Stimulated activated CD8-positive, alpha-beta memory T cell treated with anti-CD3 and anti-CD28 coated beads, Interleukin-15, amount 100 ng/mL, for 1 hour (primary cell): Measurements from ENCODE around the gene ABLIM1.
A peak's percentile ranks its signal among the peaks of the same experiment; 100 is the strongest.

Experiments used
- DNase-seq: peaks from one replicate; pipeline ENCODE4 v3.0.0-alpha.2; 2020; ENCODE audit warnings: low read depth

ABLIM1 gene

DNA sequence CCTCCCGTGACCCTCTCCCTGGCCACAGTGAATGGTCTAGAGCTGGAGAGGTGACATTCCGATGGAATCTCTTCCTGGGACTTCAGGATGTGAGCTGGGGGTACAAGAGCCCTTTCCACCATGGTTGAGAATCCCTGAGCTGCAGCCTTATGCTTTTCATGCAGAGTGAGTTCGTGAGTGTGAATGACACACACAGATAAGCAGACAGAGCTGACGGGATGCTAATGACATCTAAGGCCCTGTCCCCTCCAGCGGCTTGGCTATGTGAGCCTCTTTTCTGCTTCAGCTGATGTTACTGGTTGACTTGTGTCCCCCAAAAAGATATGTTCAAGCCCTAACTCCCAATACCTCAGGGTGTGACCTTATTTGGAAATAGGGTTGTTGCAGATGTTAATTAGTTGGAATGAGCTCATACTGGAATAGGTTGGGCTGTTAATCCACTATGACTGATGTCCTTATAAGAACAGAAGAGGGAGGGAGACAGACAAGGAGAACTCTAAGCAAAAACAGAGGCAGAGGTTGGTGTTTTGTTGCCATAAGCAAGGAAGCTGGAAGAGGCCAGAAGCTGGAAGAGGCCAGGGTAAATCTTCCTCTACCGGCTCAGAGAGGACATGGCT lies 142.7 kb downstream of the ABLIM1 start:
- DNase-seq = no peak

DNA sequence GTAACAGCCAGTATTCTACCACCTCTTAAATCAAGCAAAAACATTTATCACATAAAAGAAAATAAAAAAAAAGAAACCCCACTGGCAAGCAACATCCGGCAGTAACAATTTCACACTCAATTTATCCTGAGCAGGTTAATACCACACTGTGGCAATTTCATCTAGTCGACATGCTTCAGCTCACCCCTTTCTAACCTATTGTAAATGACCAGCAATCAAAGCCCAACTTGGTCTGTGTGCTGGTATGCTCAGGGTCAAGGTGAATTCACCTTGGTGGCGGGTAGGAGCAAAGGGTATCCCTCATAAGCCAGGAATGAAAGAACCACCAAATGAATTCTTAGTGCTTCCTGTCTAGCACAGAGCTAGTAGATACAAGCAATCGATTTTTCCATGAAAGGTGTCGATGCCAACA lies 144.7 kb downstream of the ABLIM1 start:
- no peak for DNase-seq

DNA sequence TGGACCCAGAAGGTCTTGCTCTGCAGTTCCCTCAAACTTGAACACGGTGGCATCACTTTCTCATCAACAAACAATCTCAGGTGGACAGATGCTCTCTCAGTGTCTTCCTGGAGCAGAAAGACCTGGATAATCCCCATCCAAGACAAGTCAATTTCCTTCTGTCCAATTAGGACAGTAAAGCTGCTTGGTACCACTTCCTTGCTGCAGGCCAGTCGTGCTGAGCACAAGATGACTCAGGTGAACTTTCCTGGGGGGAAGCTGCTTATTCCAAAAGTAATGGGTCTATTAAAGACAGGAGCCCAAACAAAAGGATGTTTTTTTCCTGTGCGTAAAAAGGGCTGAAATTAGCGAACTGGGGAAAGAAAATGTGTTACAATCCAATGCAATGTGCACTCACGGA lies 146.2 kb downstream of the ABLIM1 start:
- no peak for DNase-seq

DNA sequence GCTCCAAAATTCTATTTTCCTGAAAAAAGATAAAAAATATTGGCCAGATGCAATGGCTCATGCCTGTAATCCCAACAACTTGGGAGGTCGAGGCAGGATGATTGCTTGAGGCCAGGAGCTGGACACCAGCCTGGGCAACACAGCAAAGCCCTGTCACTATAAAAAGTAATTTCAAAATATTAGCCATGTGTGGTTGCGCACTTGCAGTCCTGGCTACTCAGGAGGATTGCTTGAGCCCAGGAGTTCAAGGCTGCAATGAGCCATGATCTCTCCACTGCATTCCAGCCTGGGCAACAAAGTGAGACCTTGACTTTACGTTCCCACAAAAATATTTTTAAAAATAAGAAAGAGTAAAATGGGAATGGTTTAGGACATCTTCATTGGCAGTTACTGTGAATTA lies 149.7 kb downstream of the ABLIM1 start:
- DNase-seq = no peak

DNA sequence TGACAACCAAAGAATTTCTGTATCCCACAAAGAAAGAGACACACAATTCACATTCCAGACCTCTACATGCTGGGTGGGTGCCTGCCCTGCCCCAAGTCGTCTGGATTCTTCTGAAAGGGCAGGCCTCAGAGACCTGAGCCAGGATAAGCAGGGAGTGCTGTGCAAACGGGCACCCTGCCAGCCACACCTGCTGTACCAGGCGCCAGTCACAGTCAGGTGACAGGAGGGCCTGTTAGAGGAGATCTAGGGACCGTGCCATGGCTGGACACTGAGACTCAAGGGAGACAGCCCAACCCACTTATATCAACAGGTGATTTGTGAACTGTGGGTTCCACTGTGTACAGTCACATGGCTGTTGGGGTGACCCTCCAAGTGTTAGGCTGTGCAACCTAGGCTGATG lies 150.6 kb downstream of the ABLIM1 start:
- no peak for DNase-seq

DNA sequence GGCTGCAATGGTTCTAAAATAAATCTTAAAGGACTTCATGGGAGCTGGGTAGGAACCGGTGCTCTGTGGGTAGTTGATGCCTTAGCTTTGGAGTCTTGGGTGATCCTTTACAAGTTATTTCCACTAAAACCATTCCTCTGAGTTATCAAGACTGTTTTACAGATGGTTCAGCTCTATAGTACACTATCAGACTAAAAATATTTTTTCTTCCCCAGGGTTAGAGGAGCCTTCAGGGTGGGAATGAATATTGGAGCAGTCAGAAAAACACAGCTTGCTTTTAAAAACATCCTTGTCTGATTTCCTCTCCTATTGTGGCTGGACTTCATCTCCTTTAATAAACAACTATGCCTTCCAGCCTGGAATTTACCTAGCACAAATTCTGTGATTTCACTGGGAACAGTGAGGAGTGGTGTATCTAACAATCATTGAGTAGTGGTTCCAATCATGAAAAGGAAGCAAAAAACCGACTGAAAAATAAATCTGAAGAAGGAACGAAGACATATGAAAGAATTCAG lies 151.1 kb downstream of the ABLIM1 start:
- DNase-seq = no peak

DNA sequence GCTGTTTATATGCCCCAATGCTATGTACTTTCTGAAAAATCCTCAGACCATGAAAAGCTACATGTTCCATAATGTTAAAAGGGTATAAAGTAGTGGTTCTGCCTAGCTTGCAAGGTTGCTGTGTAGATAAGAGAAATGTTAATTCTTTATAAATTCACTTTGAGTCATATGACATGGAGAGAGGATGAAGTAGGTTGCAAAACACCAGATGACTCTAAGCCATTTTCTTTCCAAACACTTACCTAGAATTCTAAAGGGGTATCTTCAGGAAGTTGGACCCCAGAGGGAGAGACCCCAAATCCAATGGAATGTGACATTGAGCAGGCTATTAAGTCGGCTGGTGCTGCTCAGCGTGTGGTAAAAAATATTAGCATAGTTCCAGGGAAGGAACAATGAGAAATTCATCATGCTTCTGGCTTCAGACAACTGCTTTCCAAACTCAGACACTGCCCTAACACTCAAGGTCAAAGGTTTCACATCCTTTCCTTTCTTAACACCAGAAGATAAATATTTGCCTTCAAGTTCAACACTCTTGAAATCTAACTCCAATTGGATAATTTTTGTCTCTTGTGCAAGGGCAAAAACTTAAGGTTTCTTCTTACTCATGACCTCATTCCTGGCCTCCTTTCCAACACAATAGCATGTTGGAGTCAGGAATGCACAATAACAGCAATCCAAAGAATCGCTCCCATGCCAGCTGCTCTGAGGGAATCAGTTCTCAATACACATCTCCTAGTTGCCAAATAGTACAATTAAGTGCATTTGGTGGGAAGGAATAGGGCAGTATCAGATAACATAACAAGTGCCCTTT lies 153.1 kb downstream of the ABLIM1 start:
- DNase-seq = no peak

DNA sequence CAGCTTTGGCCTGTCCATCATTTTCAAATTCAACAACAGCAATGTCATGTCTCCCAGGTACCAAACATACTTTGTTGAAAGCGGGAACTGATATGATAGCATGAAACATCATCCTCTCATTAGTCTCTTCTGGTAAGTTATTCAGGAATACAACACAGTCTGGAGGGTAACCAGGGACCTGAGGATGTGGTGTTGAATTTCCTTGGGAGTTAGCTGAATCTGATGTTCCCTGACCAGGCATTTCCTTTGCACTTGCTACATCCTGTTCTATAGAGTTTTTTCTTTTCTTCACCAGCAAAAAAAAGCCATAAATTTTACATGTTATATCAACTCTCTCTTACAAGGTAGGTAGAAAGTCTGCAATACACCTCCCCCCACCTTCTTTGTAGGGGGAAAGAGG lies 156.0 kb downstream of the ABLIM1 start:
- DNase-seq = no peak

DNA sequence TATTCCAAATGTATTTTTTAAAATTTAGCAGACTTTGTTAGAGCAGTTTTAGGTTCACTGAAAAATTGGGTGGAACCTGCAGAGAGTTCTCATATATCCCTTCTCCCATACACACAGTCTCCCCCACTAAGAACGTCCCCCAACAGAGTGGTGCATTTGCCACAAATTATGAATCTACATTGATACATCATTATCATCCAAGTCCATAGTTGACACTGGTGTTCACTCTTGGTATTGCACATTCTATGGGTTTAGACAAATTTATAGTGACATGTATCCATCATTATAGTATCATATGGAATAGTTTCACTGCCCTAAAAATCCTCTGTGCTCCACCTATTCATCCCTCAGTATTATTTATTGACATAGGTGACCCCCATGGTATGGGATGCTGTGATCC lies 156.4 kb downstream of the ABLIM1 start:
- no peak for DNase-seq

DNA sequence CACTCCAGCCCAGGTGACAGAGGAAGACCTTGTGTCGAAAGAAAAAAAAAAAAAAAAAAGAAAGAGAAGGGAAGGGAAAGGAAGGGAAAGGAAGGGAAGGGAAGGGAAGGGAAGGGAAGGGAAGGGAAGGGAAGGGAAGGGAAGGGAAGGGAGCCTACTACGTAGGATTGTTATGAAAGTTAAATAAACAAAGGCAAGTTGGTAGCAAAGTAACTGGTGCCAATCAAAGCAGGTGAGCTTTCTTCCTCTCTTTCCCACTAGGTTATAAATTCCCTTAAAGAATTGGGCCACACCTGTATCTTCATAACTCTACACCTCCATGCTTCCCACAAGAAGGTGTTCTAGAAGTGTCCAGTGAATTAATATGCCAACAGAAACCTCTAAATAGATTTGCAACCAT lies 157.4 kb downstream of the ABLIM1 start:
- DNase-seq = no peak

DNA sequence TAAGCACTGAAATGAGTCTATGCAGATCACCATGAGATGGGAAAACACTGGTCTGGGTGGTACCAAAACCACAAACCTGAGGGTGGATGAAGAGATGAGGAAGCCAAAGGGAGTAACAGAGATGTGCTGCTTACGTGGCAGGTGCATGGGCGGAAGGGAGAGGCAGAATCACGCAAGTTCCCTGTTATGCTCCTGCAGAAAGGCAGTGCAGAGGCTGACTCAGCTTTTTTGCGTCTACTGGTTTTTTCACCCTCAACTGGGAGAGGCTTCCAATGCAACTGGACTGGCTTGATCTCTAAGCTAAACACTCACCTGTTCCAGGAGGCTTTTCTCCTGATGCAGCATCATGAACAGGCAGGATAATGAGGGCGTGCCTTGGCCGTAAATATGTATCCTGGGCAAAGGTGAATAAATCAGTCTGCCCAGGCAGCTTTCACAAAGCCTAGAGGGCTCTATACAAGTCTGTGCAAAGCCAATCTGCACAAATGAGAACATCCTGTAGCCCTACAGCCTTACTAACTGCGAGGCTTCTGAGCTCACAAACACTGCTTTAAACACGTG lies 158.4 kb downstream of the ABLIM1 start:
- peak; percentile 14 for DNase-seq

DNA sequence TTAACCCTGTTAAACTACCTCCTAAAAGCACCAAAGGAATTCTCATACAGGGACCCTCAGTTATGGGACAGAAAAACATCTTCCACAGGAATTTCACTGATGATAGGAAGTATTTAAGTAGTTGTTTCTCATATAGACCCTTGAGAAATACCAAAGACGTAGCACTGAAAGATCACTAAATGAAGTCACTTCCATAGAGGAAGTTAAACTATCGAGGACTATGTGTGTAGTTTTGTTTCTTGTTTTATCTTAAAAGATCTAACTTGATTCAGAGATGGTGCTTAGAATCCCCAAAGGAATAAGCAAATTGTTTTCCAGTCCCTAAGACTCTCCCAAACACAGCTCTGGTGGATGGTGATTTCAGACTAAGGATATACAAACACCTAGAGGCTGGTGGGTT lies 159.0 kb downstream of the ABLIM1 start:
- no peak for DNase-seq

DNA sequence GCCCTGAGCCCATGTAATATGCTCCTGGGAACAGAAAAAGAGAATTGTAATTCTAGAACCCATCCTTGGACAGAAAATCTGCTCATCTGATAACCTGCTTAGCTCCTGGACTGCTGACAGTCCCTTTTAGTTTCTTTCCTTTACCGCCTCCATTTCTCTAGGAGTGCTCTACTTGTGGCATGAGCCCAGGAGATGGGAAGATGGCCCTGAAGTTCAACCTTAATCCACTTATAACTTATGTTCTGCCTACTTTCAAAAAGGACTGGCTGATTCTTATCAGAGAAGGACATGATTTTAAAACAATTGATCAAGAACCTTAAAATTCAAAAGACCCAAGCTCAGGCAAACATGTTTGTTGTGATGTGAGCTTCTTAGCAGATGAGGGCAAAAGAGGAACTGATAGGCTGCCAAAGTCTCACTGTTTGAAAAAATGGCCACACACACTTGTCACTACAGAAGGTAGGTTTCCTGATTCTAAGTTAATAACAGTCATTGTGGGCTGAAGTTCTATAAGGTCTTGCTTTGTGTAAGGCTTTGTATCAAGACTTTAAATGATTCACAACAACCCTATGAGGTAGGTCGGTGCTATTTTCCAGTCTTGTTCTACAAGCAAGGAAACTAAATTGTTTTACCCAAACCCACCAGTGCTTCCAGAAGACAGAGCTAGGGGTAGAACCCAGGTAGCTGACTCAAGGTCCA lies 159.5 kb downstream of the ABLIM1 start:
- DNase-seq = no peak

DNA sequence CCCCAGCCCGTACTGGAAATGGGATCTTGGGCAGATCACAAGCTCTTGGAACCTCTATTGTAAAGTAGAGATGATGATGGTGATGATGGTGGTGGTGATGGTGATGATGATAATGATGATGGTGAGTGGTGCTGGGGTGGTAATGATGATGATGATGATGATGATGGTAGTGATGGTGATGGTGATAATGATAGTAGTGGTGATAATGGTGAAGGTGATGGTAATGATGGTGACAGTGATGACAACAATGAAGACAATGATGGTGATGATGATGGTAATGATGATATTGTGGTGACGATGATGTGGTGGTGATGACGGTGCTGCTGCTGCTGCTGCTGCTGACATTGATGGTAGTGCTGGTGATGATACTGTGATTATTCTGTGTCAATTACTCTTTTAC lies 162.8 kb downstream of the ABLIM1 start:
- no peak for DNase-seq

DNA sequence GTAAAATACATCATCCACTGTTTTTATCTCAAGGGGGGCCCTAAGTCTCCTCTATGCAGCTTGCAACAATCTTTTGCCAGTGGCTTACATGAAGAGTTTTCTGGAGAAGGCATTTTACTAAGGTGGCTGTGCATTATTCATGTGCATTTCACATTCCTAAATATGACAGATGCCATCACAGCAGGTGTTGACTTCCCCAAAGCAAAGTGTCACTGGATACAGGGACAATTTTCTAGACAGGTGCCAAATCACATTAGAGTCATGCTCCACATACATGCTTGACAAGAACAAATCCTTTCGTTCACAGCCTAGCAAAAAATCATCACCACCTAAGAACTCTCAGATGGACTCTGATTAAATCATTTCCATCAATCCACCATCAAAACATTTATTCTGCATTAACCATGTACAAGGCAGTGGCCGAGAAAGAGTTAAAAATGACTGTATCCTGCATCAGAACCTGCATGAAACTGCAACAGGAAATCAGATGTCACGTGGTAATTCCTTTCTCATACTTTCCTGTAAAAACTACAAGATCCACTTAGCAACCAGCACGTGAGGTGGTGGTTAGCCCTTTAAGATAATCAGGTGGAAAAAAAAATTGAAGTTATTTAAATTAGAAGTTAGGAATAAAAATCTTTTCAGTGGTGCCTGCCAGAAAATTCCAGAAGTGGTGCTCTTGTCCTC lies 165.6 kb downstream of the ABLIM1 start:
- DNase-seq = no peak

DNA sequence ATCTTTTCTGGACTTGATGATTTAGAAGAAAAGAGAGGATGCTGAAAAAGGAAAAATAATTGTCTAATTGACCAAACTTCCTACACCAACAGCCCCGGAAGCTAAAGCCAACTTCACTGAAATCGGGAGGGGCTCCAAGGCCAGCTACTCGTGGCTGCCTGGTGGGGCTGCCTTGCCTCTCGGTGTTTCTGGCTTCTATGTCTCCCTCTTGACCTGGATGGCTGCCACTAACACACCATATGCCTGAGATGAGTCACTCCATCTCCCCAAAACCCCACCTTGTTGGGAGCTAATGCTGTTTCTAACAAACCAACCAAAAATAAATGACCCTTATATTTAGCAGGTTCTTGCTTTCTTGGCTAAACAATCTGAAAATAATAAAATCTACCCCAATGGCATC lies 166.1 kb downstream of the ABLIM1 start:
- no peak for DNase-seq

DNA sequence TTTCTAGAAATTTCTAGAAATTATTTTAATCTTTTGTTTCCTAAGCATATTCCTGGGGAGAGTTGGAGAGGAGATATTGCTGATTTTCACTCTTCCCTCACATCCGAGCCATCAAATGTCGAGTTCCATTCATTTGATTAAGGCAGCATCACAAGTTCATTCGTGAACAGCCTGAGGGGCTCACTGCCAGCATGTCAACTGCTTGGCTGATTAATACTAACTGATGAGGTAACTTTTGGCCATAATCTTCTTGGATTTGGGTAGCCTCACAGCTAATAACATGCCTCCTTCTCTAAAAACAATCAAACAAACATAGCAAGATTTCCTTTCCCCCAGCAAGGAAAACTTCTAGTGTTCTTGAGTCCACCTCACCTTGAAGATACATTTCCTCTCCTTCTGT lies 166.7 kb downstream of the ABLIM1 start:
- DNase-seq = no peak

DNA sequence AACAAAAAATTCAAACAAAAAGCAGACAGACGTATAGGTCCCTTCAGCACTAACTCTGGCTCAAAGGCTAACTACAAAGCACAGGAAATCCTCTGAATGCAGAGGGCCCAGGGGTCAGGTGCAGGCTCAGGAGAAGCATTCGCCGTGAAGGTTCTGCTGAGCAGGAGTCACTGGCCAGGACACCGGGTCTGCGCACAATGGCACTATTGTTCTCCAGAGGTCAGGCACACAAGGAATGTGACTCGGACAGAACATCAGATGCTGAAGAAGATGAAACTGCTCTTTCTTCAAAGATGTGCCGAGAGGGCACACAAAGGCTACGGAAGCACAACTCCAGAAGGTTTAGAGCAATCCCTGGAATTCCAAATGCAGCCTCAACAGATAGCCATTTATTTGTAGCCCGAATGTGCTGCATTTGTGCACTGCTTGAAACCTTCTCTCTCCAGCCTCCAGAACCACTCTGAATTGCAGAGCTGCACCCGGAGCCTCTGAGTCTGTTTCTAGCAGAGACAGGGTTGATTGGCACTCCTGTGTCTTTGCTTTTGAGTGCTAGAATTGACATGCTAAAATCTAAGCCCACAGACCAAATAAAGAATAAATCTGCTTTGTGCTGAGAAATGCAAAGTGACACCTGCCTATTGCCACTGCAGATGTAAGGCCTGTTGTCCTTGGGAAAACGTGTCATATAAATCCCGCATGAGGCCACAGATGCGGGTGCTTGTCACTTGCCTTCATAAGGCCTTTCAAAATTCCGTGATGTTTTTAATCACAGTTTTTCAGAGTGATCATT lies 168.4 kb downstream of the ABLIM1 start:
- DNase-seq = no peak

DNA sequence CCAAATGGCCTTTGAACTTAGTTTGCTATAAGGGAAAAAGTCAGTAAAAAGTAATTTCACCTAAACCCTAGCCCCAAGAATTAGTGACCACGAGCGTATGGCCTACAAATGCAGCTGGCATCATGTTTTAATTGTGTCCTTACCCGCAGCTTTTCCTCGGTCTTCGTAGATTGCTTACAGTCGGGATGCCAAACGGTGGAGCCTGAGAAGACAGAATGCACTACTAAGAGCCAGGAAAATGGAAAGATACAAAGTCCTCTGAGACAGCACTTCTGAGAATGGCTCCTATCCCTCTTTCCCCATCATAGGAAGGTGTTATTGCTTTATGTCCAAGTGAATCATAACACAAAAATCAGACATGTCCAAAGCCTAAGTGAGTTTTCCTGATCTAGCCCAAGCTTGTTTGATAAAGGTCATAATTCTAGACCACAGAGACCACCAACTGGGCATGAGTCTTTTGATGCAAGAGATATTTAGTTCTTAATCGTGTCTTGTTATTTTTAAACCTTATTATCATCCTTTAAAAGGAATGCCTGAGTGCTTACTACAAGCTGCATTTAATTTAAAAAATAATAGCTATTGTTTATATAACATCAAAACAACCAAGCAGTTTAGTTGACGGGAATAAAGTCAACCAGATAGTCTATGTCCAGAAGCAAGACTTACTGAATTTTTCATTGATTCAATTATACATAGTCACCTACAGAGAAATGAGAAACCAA lies 170.1 kb downstream of the ABLIM1 start:
- no peak for DNase-seq

DNA sequence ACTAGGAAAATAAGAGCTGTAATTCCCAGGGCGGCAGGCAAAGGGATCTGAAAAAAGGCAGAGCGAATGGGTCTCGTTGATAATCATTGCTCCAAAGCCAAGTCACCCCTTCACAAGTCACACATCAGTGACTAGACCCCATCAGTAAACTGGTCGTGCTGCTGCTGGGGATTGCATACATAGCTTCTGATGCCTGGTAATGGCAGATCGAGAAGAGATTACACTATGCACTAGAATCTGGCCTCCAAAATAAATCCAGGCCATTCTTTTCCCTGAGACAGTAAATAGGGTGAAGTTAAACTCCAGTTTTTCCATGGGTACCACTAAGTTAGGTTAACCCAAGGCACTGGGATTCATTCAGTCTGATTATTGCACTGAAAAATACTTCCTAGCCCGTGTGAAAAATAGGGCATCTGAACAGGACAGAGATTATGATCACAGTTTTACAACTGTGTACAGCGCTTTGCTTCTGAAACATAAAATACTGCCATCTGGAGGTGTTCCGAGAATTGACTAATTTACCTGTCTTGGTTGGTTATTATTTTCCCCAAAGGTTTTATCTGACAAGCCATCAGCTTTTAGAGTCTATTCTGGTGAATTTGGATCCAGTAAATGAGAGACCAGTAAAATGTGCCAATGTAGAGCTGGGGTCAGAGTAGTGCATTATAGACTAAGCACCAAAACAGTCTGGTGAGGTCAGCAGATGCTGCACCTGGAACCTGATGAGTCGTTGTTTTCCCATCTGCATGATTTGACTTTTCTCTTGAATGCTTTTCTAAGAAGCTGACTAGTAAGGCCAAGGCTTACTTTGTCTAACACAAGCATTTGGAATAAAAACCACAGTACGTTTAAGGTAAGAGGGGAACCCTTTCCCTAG lies 170.9 kb downstream of the ABLIM1 start:
- no peak for DNase-seq
